Lung microvascular endothelial cell (primary cell): ENCODE measurements around the gene COMMD1. TPM values are rescaled to one million over a fixed set of nuclear protein-coding genes. Genes with fewer than 3 reads are reported as not detected.
A peak's percentile ranks its signal among the peaks of the same experiment; 100 is the strongest.
"Not testable (repeated sequence)": the region's sequence is repeated elsewhere in the genome, so short reads cannot be mapped to it uniquely, and the experiment has no call there.

Experiments used
- DNase-seq, 2 donors: peaks; one replicate each; pipeline versions ENCODE4 v3.0.0 to v3.0.0-alpha.2; 2010; ENCODE audit warnings: low read depth in 2 of 2
- total RNA-seq: library from RNA; depleted of rRNA; stranded (reverse); fragments of >200 nt; gene quantifications from 2 replicates; pipeline ENCODE4 v1.2.1, GENCODE V29; 2014

COMMD1 gene
- 26.6 and 27.0 TPM in 2 replicates for total RNA-seq

- DNase-seq: peak; percentile 78 to 81
These were observed at the start of gene COMMD1 for GRCh38 chr2:61905372-61906185. Gene COMMD1 (plus strand): TSS chr2:61905674. CDS start chr2:61905679, 5 bp downstream.

- no peak for DNase-seq
These were observed 48.2 kb upstream of the COMMD1 start for GRCh38 chr2:61857224-61857623.

GRCh38 chr2:61862085-61862484 lies 43.4 kb upstream of the COMMD1 start:
- DNase-seq: no peak

- not testable (repeated sequence) for DNase-seq
These were observed 38.9 kb upstream of the COMMD1 start for GRCh38 chr2:61866482-61867089.

GRCh38 chr2:61876400-61876799 lies 29.1 kb upstream of the COMMD1 start:
- DNase-seq: no peak

DNA sequence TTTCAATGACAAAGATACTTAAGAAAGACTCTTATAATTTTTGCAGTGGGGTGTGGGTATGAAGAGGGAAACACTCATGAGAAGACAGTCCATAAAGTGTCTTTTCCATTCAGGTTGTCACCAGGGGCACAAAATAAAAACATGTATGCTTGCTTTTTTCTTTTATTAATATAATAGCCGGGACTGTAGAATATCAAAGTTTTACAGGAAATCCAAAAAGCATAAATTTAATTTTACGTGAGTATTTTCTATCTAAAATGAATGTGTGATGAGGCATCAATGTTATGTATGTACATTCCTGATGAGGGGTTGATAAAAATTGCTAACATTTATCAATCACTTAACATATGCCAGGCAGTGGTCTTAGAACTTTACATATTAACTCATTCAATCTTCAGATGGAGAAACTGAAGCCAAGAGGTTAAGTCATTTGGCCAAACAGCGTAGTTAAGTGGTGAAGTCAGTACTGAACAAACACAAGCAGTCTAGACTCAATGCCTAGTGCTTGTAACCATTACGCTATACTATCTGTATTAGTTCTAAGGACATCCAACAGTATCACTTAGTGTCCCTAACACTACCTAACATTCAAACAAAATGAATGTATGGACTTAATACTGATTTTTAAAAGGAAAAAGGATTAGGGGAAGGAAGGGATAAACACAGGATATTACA lies 27.8 kb upstream of the COMMD1 start:
- no peak for DNase-seq

- DNase-seq: no peak
These were observed 26.7 kb upstream of the COMMD1 start for GRCh38 chr2:61878761-61879160.

GRCh38 chr2:61879351-61879750 lies 26.1 kb upstream of the COMMD1 start:
- DNase-seq: not testable (repeated sequence)

DNA sequence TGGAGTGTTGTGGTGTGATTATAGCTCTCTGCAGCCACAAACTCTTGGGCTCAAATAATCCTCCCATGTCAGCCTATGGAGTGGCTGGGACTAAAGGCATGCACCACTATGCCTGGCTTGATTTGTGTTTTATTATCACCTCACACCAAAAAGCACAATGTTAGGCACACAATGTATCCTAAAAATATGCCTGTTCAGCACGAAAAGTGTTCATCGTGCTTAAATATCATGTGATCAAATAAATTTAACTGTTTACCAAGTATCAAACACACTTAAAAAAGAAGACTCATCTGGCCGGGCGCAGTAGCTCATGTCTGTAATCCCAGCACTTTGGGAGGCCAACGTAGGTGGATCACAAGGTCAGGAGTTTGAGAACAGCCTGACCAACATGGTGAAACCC lies 22.6 kb upstream of the COMMD1 start:
- no peak for DNase-seq

DNA sequence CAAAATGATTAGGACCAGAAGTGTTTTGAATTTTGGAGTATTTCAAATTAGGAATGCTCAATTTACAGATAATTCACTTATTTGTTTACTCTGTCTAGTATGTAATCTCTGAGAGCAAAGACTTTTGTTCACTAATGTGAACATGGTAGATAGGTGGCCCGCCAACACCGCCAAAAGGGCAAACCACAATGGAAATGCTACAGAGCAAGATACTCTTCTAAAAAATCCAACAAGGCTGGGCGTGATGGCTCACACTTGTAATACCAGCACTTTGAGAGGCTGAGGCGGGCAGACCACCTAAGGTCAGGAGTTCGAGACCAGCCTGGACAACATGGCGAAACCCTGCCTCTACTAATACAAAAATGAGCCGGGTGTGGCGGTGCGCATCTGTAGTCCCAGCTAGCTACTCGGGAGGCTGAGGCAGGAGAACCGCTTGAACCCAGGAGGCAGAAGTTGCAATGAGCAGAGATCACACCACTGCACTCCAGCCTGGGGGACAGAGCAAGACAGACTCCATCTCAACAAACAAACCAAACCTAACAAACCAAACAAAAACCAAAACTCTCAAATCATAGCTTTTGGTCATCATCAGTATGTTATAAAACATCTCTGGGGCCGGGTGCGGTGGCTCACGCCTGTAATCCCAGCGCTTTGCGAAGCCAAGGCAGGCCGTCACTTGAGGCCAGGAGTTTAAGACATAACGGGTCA lies 19.4 kb upstream of the COMMD1 start:
- DNase-seq: no peak

GRCh38 chr2:61887717-61888266 lies 17.7 kb upstream of the COMMD1 start:
- peak; percentile 64 to 70 for DNase-seq

GRCh38 chr2:61888267-61889055 lies 17.0 kb upstream of the COMMD1 start, which contains the start of gene CCT4:
Gene CCT4 (minus strand): TSS chr2:61888656. CDS start chr2:61888507, 149 bp downstream.
- peak; percentile 88 to 91 for DNase-seq

DNA sequence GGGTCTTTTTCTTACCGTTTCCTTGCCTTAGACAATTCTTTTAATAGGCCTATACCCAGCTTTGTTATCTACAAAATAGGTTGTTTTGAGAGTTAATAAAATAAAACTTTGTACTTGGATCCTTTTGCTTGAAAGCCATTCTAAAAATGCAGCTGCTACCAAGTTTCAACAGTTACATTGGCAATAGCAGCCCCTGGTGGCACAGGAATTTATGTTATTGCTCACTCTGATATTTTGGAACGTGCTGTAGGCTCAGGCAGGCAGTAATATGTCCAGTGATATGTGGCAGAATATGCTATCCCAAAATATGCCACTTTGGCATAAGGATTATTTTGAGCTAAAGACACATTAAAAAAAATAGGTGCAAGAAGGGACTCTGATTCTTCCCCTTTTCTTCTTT lies 6.7 kb upstream of the COMMD1 start:
- peak; percentile 25 to 49 for DNase-seq

GRCh38 chr2:61900281-61900680 lies 5.2 kb upstream of the COMMD1 start:
- no peak for DNase-seq

DNA sequence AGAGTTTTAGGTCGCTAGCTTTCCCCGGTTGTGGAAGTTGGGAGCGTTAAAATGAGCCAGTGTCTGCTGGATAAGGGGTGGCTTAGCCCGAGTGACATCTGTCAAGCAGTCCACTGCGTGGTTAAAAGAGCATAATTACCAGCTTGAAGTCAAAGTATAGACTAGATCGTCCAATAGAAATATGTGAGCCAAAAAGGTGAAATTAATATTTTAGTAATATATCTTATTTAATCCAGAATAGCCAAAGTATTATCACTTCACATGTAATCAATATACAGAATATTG lies 654 bp downstream of the COMMD1 start:
- no peak for DNase-seq

- DNase-seq: no peak
These were observed 3.6 kb downstream of the COMMD1 start for GRCh38 chr2:61909116-61909515.

- peak in 1 of 2 donors; percentile 24 for DNase-seq
These were observed 5.1 kb downstream of the COMMD1 start for GRCh38 chr2:61910603-61911002.

- no peak for DNase-seq
These were observed 6.0 kb downstream of the COMMD1 start for GRCh38 chr2:61911510-61911909.

DNA sequence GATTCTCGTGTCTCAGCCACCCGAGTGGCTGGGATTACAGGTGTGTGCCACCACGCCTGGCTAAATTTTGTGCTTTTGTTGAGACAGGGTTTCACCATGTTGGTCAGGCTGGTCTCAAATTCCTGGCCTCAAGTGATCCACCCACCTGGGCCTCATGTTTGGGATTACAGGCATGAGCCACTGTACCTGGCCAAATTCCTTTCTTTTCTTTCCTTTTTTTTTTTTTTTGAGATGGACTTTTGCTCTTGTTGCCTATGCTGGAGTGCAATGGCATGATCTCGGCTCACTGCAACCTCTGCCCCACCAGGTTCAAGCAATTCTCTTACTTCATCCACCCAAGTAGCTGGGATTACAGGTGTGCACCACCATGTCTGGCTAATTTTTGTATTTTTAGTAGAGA lies 9.3 kb downstream of the COMMD1 start:
- not testable (repeated sequence) for DNase-seq

- no peak for DNase-seq
These were observed 15.1 kb downstream of the COMMD1 start for GRCh38 chr2:61920548-61920947.

DNA sequence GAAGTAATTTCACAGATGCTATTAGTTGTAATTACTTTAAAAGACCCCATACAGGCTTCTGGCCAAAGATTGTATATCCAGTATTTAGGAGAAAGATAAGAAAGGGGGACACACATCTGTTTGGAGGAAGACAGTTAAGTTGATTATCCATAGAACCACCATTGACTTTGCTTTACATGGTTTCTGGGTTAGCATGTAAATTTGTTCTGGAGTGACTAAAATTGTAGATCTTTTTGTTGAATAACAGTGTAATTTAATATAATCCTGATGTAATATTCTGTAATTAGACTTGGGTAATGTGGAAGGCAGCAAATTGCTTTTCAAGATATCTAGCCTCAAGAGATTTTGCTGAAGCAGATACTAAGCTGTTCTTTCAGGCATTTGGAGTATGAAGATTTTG lies 17.2 kb downstream of the COMMD1 start:
- no peak for DNase-seq
